GM13977 (cell line): Measurements from ENCODE around the gene PODNL1.

ENCODE experiments used
- DNase-seq: peaks from one replicate; pipeline ENCODE4 v3.0.0; 2012; ENCODE audit warnings: low spot score
- in situ Hi-C: fragments of 300-500 bp; cut with MboI; formaldehyde crosslinking; loops from one replicate; pipeline ENCODE4 v1.12.0; 2022; ENCODE audit warnings: low sequenced_read_pairs, low pct_unique_long_range_greater_than_20kb, mixed read lengths, inconsistent platforms; ENCODE audit not compliant: unreplicated experiment
- TF ChIP-seq, protein P1 (sequence below): IDR thresholded peaks from 2 replicates; pipeline ENCODE4 v1.5.1; 2012; ENCODE audit warnings: mild to moderate bottlenecking, control low read depth; ENCODE audit not compliant: insufficient read depth; ENCODE audit errors: extremely low read depth, missing control alignments

The PODNL1 gene

DNA sequence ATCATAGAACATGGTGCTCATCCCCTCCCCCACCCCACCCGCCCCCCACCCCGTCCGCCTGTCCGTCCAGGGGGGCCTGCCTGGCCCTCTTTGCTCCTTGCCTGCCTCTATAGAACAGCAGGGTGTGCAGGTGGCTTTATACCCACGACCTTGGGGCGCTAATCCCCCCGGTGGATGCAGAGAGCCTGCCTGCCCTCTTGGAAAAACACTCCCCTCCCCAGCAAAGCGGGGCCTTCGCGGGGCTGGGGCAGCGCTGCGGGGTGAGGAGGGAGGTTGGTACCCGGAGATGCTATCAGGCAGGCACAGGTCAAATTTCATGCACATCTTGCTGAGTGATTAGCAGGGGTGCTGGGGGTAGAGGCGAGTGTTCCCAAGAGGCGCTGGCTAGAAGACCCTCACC, 46.0 kb upstream of the PODNL1 start:
- in situ Hi-C loops = no loop called here
- no peak for DNase-seq

DNA sequence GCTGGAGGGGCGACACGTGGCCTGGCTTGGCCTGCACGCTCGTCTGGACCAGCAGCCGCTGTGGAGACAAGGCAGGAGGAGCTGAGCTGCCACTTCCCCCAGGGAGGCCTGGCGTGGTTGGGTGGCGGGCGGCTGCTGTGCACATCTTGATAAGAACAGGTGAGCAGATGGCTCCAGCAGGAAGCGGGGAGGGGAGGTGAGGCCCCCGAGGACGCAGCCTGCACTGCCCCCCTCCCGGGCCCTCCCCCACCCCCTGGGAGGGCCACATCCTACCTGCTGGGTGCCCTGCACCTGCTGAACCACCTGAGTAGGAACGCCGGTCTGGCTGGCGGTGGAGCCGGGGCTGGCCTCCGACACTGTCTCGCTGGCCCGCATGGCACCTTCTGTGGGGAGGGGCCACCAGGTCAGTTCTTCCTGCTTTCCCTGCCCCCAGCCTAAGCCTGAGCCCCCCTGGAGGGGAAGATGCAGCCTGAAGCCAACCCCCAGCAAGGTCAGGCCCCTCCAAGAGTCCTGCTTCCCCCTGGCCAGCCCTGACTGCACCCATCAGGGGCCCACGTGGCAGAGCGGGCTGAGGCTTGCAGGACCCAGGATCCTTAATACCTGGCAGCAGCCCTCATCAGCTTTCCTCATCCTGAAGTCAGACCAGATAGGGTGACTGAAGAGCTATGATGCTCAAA, 45.1 kb upstream of the PODNL1 start:
- TF ChIP-seq, protein P1, sequence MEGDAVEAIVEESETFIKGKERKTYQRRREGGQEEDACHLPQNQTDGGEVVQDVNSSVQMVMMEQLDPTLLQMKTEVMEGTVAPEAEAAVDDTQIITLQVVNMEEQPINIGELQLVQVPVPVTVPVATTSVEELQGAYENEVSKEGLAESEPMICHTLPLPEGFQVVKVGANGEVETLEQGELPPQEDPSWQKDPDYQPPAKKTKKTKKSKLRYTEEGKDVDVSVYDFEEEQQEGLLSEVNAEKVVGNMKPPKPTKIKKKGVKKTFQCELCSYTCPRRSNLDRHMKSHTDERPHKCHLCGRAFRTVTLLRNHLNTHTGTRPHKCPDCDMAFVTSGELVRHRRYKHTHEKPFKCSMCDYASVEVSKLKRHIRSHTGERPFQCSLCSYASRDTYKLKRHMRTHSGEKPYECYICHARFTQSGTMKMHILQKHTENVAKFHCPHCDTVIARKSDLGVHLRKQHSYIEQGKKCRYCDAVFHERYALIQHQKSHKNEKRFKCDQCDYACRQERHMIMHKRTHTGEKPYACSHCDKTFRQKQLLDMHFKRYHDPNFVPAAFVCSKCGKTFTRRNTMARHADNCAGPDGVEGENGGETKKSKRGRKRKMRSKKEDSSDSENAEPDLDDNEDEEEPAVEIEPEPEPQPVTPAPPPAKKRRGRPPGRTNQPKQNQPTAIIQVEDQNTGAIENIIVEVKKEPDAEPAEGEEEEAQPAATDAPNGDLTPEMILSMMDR = no peak
- DNase-seq = no peak
- in situ Hi-C loops = no loop called here

More for the DNA sequence above, 46.0 kb upstream of the PODNL1 start:
- TF ChIP-seq, protein P1 = no peak

DNA sequence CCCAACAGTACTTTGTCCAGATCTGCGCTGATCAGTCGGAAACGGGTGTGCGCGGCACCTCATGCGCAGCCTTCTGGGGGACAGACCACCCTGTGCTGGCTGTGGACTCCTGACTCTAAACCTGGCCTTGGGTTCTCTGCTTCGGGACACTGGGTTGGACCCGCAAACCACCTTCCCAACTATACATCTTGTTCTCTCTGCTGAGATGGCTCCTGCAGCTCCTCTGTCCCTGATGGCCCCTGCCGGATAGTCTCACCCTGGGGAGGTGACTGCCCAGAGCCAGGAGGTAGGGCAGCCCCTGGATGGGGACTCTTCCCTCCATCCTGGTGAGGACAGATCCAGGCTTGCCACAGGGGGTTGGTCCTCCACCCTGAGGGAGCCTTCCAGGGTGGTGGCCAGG, 44.6 kb upstream of the PODNL1 start:
- in situ Hi-C loops = no loop called here
- TF ChIP-seq, protein P1 = no peak
- no peak for DNase-seq

DNA sequence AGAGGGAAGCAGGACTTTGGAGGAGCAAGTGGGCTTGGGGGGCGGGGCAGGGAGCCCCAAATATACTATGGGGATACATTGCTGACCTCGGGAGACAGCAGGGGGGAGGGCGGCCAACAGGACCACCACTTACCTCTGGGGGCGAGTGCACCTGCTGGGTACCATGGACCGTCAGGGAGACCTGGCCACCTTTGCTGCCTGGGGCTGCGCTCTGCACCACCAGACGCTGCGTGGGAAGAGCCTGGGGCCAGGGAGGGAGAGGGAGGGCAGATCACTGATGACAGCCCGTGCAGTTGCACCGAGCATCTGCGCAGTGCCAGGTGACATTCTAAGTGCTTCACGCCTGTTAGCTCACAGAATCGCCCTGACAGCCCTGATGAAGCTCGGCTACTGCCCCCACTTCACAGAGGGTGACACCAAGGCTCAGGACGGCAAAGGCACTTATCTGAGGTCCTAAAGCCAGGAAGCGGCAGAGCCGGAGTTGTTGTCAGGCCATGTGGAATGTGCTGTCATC, 43.8 kb upstream of the PODNL1 start:
- TF ChIP-seq, protein P1 = no peak
- no peak for DNase-seq
- in situ Hi-C loops = no loop called here

DNA sequence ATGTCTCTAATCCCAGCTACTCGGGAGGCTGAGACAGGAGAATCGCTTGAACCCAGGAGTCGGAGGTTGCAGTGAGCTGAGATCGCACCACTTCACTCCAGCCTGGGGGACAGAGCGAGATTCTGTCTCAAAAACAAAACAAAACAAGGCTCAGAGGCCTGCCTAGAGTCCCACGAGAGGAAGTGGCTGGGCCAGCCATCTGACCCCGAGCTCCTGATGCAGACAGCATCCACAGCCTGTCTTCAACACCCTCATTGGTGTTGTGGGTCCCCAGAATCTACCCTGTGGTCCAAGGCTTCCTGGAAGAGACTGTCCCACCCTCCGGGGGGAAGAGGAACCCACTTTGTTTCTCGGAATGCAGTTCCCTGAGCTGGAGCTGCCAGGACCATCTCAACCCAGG, 43.2 kb upstream of the PODNL1 start:
- DNase-seq = no peak
- in situ Hi-C loops = no loop called here
- TF ChIP-seq, protein P1 = no peak

DNA sequence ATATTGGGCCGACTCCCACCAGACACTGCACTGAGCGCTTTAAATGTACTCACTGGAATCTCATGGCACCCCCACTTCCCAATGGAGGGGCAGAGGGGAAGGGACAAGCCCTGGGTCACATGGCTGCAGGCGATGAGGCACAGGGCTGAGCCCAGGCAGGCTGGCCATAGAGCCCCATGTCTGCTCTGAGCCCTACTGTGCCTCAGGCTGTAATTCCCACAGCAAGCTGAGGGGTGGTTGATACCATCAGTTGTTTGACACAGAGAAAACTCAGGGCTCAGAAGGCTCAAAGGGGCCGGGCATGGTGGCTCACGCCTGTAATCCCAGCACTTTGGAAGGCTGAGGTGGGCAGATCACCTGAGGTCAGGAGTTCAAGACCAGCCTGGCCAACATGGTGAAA, 42.8 kb upstream of the PODNL1 start:
- TF ChIP-seq, protein P1 = no peak
- in situ Hi-C loops = no loop called here
- no peak for DNase-seq
